Liver (tissue), 9 donors: ENCODE data around the gene TRABD. TPM values are rescaled to one million over a fixed set of nuclear protein-coding genes. Genes with fewer than 3 reads are reported as not detected.

ENCODE experiments used
- DNase-seq: peaks from one replicate; pipeline ENCODE4 v3.0.0-alpha.2; 2017; ENCODE audit warnings: low spot score
- H3K27ac ChIP-seq, 2 donors: one replicate each; pipeline ENCODE4 v1.7.0; 2013; ENCODE audit warnings: inconsistent platforms in 2 of 2, low read length in 2 of 2, control low read depth in 1 of 2, low read depth in 1 of 2, mild to moderate bottlenecking in 1 of 2
- H3K27me3 ChIP-seq, 4 donors: one replicate each; pipeline versions ENCODE4 v1.6.1 to v1.7.0; 2013; ENCODE audit warnings: low read length in 3 of 4, inconsistent platforms in 1 of 4, mild to moderate bottlenecking in 1 of 4, moderate library complexity in 1 of 4; ENCODE audit not compliant: control insufficient read depth in 4 of 4, insufficient read depth in 4 of 4
- H3K36me3 ChIP-seq, 4 donors: one replicate each; pipeline versions ENCODE4 v1.6.1 to v1.7.0; 2013; ENCODE audit warnings: low read length in 3 of 4, mild to moderate bottlenecking in 3 of 4, low read depth in 1 of 4, moderate library complexity in 1 of 4; ENCODE audit not compliant: control insufficient read depth in 4 of 4, insufficient read depth in 3 of 4
- H3K4me1 ChIP-seq, 4 donors: one replicate each; pipeline versions ENCODE4 v1.6.1 to v1.7.0; 2013; ENCODE audit warnings: low read length in 3 of 4, mild to moderate bottlenecking in 3 of 4, moderate library complexity in 1 of 4; ENCODE audit not compliant: control insufficient read depth in 4 of 4, insufficient read depth in 4 of 4
- H3K4me3 ChIP-seq, 3 donors: one replicate each; pipeline versions ENCODE4 v1.6.1 to v1.7.0; 2013; ENCODE audit warnings: low read length in 3 of 3, control low read depth in 1 of 3, low read depth in 1 of 3, mild to moderate bottlenecking in 1 of 3
- H3K9ac ChIP-seq, 2 donors: one replicate each; pipeline ENCODE4 v1.7.0; 2013; ENCODE audit warnings: low read length in 2 of 2, mild to moderate bottlenecking in 2 of 2, moderate library complexity in 2 of 2, control low read depth in 1 of 2, low read depth in 1 of 2
- H3K9me3 ChIP-seq, 4 donors: one replicate each; pipeline versions ENCODE4 v1.6.1 to v1.7.0; 2013; ENCODE audit warnings: low read length in 3 of 4; ENCODE audit not compliant: control insufficient read depth in 4 of 4
- CTCF ChIP-seq: fragments of 150-350 bp; IDR thresholded peaks from 2 replicates; pipeline ENCODE4 v1.5.1; 2017; ENCODE audit warnings: improper control_type of control experiment, low read depth, low read length; ENCODE audit not compliant: missing input control
- EGR1 ChIP-seq, 2 donors: IDR thresholded peaks; 2 replicates each; pipeline ENCODE4 v1.6.1; 2016 to 2018; ENCODE audit warnings: antibody characterized with exemption in 2 of 2, low read depth in 2 of 2
- FOXA1 ChIP-seq: IDR thresholded peaks from 2 replicates; pipeline ENCODE4 v1.6.1; 2016; ENCODE audit warnings: antibody characterized with exemption
- FOXA2 ChIP-seq: IDR thresholded peaks from 2 replicates; pipeline ENCODE4 v1.6.1; 2016; ENCODE audit warnings: antibody characterized with exemption
- GABPA ChIP-seq, 2 donors: IDR thresholded peaks in 1 of 2; conservative IDR thresholded peaks in 1 of 2; 2 replicates each; pipeline ENCODE4 v1.6.1; 2016; ENCODE audit warnings: antibody characterized with exemption in 2 of 2, mild to moderate bottlenecking in 1 of 2, moderate library complexity in 1 of 2
- HNF4A ChIP-seq, 2 donors: conservative IDR thresholded peaks; 2 replicates each; pipeline ENCODE4 v1.6.1; 2016; ENCODE audit warnings: antibody characterized with exemption in 2 of 2, mild to moderate bottlenecking in 2 of 2
- HNF4G ChIP-seq: IDR thresholded peaks from 2 replicates; pipeline ENCODE4 v1.6.1; 2016; ENCODE audit warnings: antibody characterized with exemption
- NR2F2 ChIP-seq: IDR thresholded peaks from 2 replicates; pipeline ENCODE4 v1.6.1; 2016; ENCODE audit warnings: antibody characterized with exemption
- RAD21 ChIP-seq, 2 donors: IDR thresholded peaks; 2 replicates each; pipeline ENCODE4 v1.6.1; 2016; ENCODE audit warnings: antibody characterized with exemption in 2 of 2, mild to moderate bottlenecking in 2 of 2
- REST ChIP-seq: IDR thresholded peaks from 2 replicates; pipeline ENCODE4 v1.6.1; 2016; ENCODE audit warnings: antibody characterized with exemption, mild to moderate bottlenecking
- RXRA ChIP-seq, 2 donors: IDR thresholded peaks; 2 replicates each; pipeline ENCODE4 v1.6.1; 2017 to 2018; ENCODE audit warnings: antibody characterized with exemption in 2 of 2, mild to moderate bottlenecking in 1 of 2
- TAF1 ChIP-seq: conservative IDR thresholded peaks from 2 replicates; pipeline ENCODE4 v1.6.1; 2016; ENCODE audit warnings: antibody characterized with exemption, mild to moderate bottlenecking
- YY1 ChIP-seq: IDR thresholded peaks from 2 replicates; pipeline ENCODE4 v1.6.1; 2016; ENCODE audit warnings: antibody characterized with exemption, mild to moderate bottlenecking
- WGBS: extraction: QIAGEN DNeasy Blood & Tissue Kit; methylation state at CpG from one replicate; pipeline ENCODE4 v1.1.7; 2013; 5-methylcytosine and 5-hydroxymethylcytosine counted together
- polyA plus RNA-seq, 2 donors: library from polyadenylated mRNA; stranded (reverse) in 1 of 2; unstranded in 1 of 2; fragments of 200-250 nt in 1 of 2; fragments of >200 nt in 1 of 2; fragmentation: Nextera tagmentation in 1 of 2; extraction: Ambion mirVana in 1 of 2; gene quantifications; one replicate each; pipeline versions ENCODE4 v1.2.1 to v1.2.3, GENCODE V29; 2013 to 2015
- total RNA-seq, 2 donors: library from RNA; depleted of rRNA; stranded (reverse); fragments of >200 nt; gene quantifications; one replicate each; pipeline ENCODE4 v1.2.3, GENCODE V29; 2014
- donor health status: healthy.
- donor health status: healthy.
- donor health status: healthy.
- donor health status: healthy.
- donor health status: healthy.

Gene TRABD
- total and polyA plus RNA-seq, 4 donors = 10.5 to 29.7 (median 16.4) TPM

- H3K36me3 ChIP-seq = peaks cover 7 to 34% (median 19%) of the 10 kb centered on the region in 4 donors
- DNase-seq = no peak
- H3K27ac ChIP-seq = no peak overlapping the region
- H3K4me1 ChIP-seq = peaks cover 8 to 76% (median 51%) of the 10 kb centered on the region in 4 donors
- no peak overlapping the region for H3K9ac ChIP-seq
- H3K9me3 ChIP-seq = no peaks in the 10 kb centered on the region
- 64% methylated on average over 23 of the region's 23 CpGs for WGBS
- no peak for TF ChIP-seq FOXA2
- no peak for TF ChIP-seq CTCF
- no peak for TF ChIP-seq TAF1
- no peak for TF ChIP-seq FOXA1
- no peak for TF ChIP-seq NR2F2
- H3K27me3 ChIP-seq = no peaks in the 10 kb centered on the region
- no peak overlapping the region for H3K4me3 ChIP-seq
Measured at GRCh38 chr22:50207383-50208140, 21.8 kb downstream of the TRABD start.

DNA sequence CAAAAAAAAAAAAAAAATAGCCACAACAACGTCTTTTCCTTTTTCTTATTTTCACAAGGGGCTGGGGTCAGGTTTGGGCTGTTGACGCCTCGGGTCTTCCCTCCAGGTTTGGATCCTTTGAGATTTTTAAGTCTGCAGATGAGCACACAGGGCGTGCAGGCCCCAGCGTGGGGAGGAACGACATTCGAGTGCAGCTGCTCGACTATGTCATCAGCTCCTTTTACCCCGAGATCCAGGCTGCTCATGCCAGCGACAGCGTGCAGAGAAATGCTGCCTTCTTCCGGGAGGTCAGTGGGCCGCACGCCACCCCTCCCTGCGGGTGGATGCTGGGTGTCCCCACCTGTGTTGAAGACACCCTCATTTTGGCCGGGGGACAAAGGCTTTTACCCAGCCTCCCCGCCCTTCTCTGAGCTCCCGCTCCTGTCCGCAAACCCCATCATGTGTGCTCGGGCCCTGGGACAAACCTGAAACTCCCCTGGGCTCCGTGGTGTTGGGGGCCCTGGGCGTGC is 22.8 kb downstream of the TRABD start:
- Histone ChIP-seq H3K4me3 (no peak overlapping the region), H3K36me3 (peaks cover 15 to 43% (median 23%) of the 10 kb centered on the region in 4 donors), H3K4me1 (peaks cover 8 to 70% (median 50%) of the 10 kb centered on the region in 4 donors), H3K27me3 (no peaks in the 10 kb centered on the region), H3K27ac (no peak overlapping the region), H3K9me3 (no peaks in the 10 kb centered on the region), H3K9ac (no peak overlapping the region)
- no peak for DNase-seq
- WGBS = 88% methylated on average over 22 of the region's 22 CpGs
- no peak for TF ChIP-seq FOXA1
- TF ChIP-seq HNF4G = no peak
- TF ChIP-seq RXRA (IDR thresholded peaks at IDR 0.05) = no peak
- TF ChIP-seq YY1 = no peak
- no peak for TF ChIP-seq TAF1
- no peak for TF ChIP-seq CTCF
- TF ChIP-seq RAD21 (IDR thresholded peaks at IDR 0.05) = no peak

DNA sequence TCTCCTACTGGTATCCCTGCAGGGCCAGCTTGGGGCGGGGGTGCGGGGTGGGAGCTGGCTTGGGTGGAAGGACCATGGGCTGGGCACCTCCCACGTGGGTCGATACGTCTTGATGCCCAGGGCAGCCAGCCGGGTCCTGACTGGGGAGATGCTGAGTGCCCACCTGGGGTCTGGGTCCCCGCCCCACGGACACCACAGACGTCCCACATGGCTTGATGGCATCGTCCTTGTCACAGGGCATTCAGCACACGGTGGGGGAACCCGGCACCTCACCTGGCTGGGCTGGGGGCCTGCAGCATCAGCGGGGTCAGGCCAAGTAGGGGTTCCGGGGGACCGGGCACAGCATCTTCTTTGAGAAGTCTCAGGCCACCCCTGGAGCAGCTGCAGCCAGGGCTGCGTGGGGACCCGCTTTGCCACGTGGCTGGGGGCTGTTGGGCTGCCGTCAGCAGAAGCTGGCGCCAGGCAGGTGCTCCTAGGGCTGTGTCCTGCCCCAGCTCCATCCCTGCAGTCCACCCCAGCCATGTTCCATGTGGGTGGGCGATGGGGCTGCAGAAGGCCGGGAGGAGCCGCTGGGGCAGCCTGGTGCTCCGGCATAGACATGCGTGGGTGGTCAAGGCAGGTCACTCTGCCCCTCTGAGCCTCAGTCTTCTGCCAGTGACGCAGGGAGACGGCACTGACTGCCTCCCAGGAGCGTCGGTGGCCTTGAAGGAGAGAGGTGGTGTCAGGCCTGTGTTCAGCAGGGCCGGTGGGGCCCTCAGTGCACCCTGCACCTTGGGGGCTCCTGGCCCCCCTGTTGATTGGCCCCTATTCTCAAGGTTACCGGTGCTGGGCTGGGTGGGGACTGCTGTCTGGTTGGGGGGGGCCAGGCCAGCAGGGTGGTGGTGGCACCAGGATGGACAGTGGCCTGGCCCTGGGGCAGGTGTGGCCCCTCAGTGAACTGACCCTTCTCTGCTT is 23.5 kb downstream of the TRABD start:
- WGBS = 73% methylated on average over 31 of the region's 31 CpGs
- H3K27me3 ChIP-seq = no peaks in the 10 kb centered on the region
- peaks cover 5 to 63% (median 43%) of the 10 kb centered on the region in 4 donors for H3K4me1 ChIP-seq
- H3K9me3 ChIP-seq = no peaks in the 10 kb centered on the region
- no peak overlapping the region for H3K4me3 ChIP-seq
- TF ChIP-seq GABPA (IDR thresholded peaks at IDR 0.05 in 1 of 2, conservative IDR thresholded peaks at IDR 0.05 in 1 of 2) (no peak), CTCF (no peak), FOXA1 (no peak), EGR1 (IDR thresholded peaks at IDR 0.05; ENCODE audit: low read depth in 2 of 2) (no peak), HNF4A (conservative IDR thresholded peaks at IDR 0.05) (no peak), REST (no peak), FOXA2 (no peak)
- H3K9ac ChIP-seq = no peak overlapping the region
- no peak overlapping the region for H3K27ac ChIP-seq
- DNase-seq = no peak
- H3K36me3 ChIP-seq = peaks cover 15 to 47% (median 26%) of the 10 kb centered on the region in 4 donors
